HG03457 (cell line): ENCODE measurements around the gene KIF5C.
"Not testable (repeated sequence)": the region's sequence is repeated elsewhere in the genome, so short reads cannot be mapped to it uniquely, and the experiment has no call there.

Experiments
- ATAC-seq: cut with Tn5 transposase; IDR thresholded peaks from one replicate; pipeline ENCODE4 v1.9.1; 2021; ENCODE audit warnings: moderate number of reproducible peaks; ENCODE audit not compliant: unreplicated experiment

KIF5C gene

GRCh38 chr2:148874868-148875341 lies at the start of gene KIF5C:
TSS of gene KIF5C (plus strand) at chr2:148875227. CDS start at chr2:148875618, 391 bp downstream.
- ATAC-seq = peak; percentile 85

GRCh38 chr2:148826791-148827190 lies 48.2 kb upstream of the KIF5C start:
- no peak for ATAC-seq

GRCh38 chr2:148828941-148829340 lies 46.1 kb upstream of the KIF5C start:
- ATAC-seq = no peak

GRCh38 chr2:148829618-148830017 lies 45.4 kb upstream of the KIF5C start:
- ATAC-seq = no peak

- ATAC-seq = no peak
Observed at GRCh38 chr2:148832637-148833036, 42.4 kb upstream of the KIF5C start.

- no peak for ATAC-seq
Observed at GRCh38 chr2:148842050-148842449, 33.0 kb upstream of the KIF5C start.

- ATAC-seq = no peak
Observed at GRCh38 chr2:148848146-148848545, 26.9 kb upstream of the KIF5C start.

- ATAC-seq = no peak
Observed at GRCh38 chr2:148853458-148853857, 21.6 kb upstream of the KIF5C start.

- no peak for ATAC-seq
Observed at GRCh38 chr2:148860037-148860436, 15.0 kb upstream of the KIF5C start.

GRCh38 chr2:148861367-148861766 lies 13.7 kb upstream of the KIF5C start:
- no peak for ATAC-seq

GRCh38 chr2:148862478-148862877 lies 12.5 kb upstream of the KIF5C start:
- not testable (repeated sequence) for ATAC-seq

GRCh38 chr2:148865512-148865911 lies 9.5 kb upstream of the KIF5C start:
- no peak for ATAC-seq

- no peak for ATAC-seq
Observed at GRCh38 chr2:148866091-148866490, 8.9 kb upstream of the KIF5C start.

GRCh38 chr2:148867079-148867769 lies 7.8 kb upstream of the KIF5C start:
- no peak for ATAC-seq

- ATAC-seq = peak; percentile 20
Observed at GRCh38 chr2:148875387-148876051, 492 bp downstream of the KIF5C start.

- ATAC-seq = no peak
Observed at GRCh38 chr2:148876202-148876594, 1.2 kb downstream of the KIF5C start.

- ATAC-seq = peak; percentile 50
Observed at GRCh38 chr2:148876595-148877402, 1.8 kb downstream of the KIF5C start.

GRCh38 chr2:148877403-148877740 lies 2.3 kb downstream of the KIF5C start:
- no peak for ATAC-seq

- no peak for ATAC-seq
Observed at GRCh38 chr2:148880636-148881035, 5.6 kb downstream of the KIF5C start.

GRCh38 chr2:148882051-148882450 lies 7.0 kb downstream of the KIF5C start:
- ATAC-seq = no peak

GRCh38 chr2:148885209-148885608 lies 10.2 kb downstream of the KIF5C start:
- no peak for ATAC-seq

- ATAC-seq = no peak
Observed at GRCh38 chr2:148885988-148886387, 11.0 kb downstream of the KIF5C start.
